Measurements from ENCODE around the gene KNDC1.

The KNDC1 gene

DNA sequence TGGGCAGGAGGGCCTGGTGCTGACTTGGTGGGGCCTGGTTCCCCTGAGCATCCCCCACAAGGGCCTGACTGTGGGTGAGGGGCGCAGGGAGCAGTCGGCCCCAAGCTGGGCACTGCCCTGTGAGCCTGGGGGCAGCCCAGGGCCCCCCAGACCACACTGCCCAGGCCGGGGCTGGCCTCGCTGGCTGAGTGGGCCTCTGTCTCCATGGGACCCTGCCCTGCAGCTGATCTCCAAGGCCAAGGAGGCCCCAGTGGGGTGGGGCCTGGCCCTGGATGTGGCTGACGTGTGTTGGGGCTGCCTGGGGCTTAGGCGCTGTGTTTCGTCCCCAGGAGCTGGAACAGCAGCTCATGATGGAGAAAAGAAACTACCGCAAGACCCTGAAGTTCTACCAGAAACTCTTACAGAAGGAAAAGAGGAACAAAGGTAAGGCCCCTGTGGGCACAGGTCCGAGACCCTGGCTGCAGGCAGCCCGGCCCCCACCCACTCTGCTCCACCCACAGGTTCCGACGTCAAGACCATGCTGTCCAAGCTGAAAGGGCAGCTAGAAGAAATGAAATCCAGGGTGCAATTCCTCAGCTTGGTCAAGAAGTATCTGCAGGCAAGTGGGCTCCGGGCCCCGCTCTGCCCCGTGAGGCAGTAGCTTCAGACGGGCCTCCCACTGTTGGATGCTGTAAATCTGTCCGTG, 46.5 kb downstream of the KNDC1 start:
- no peak for DNase-seq (ENCODE audit: low read depth)

DNA sequence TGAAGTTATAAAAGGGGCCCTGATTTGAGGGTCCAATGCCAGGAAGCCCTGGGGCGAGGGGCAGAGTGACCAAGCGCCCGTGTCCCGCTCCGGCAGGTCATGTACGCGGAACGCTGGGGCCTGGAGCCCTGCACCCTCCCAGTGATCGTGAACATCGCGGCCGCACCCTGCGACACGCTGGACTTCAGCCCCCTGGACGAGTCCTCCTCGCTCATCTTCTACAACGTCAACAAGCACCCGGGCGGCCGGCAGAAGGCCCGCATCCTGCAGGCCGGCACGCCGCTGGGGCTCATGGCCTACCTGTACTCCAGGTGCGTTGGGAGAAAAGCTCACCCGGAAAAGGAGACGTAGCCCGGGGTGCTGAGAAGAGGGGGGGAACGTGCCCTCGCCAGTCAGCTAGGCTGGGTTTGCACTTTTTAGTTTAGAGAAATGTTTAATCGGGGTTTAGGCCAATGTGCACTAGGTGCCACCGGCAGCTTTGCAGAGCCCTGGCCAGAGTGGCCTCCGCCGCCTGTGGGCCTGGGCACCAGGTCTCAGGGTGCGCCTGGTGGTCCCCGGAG, 47.1 kb downstream of the KNDC1 start:
- no peak for DNase-seq (ENCODE audit: low read depth)

- DNase-seq (ENCODE audit: low read depth): no peak
Observed at GRCh38 chr10:133207627-133208026, 47.6 kb downstream of the KNDC1 start.

DNA sequence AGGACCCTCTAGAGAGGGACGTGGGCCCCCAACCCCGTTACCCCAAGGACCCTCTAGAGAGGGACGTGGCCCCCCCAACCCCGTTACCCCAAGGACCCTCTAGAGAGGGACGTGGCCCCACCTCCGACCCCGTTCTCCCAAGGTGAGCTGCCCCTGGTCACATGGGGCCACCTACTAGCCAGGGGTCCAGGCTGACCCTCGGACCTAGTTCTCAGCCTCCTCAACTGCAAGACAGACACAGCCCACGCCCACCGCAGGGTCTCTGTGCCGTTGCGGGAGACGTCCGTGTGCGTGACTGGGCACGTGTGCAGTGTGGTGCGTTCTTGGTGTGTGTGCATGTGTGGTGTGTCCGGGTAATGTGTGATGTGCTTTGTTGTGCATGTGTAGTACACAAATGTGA, 48.4 kb downstream of the KNDC1 start:
- DNase-seq (ENCODE audit: low read depth): no peak

DNA sequence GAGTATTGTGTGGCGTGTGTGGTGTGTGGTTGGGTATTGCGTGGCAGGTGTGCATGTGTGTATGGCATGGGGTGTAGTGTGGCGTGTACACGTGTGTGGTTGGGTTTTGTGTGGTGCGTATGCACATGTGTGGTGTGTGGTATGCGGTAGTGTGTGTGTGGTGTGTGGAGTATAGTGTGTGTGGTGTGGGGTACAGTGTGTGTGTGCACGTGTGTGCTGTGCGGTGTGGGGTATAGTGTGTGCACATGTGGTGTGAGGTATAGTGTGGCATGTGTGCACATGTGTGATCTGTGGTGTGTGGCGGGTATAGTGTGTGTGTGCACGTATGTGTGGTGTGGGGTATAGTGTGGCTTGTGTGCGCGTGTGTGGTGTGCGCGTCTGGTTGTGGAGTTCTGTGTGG, 49.1 kb downstream of the KNDC1 start:
- DNase-seq (ENCODE audit: low read depth): no peak

- no peak for DNase-seq (ENCODE audit: low read depth)
Observed at GRCh38 chr10:133209641-133210040, 49.6 kb downstream of the KNDC1 start.

DNA sequence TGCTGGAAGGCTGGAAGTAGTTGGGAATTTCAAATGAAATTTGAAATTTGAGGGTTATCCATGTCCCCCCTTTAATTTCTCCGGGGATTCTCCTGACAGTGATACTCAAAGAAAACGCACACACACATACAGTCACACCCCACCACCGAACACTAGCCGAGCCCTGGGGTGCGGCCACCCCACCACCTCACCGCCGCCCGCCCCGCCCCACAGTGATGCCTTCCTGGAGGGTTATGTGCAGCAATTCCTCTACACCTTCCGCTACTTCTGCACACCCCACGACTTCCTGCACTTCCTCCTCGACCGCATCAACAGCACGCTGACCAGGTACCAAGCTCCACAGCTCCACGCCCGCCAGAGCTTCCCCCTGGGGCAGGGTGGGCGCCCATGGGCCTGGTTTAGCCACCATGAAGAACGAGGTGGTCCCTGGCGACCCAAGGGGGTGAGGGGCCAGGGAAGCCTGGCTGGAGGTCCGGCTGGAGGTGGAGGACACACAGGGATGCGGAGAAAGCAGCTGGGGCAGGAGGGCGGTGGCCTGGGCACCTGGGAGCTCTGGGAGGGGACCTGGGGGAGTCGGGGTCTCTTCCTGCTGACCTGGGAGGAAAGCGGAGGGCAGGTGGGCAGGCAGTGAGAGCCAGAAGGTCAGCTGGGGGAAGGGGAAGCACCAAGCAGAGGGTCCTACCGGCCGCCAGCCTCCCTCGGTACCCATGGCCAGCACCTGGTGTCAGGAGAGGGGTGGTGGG, 50.5 kb downstream of the KNDC1 start:
- no peak for DNase-seq (ENCODE audit: low read depth)

DNA sequence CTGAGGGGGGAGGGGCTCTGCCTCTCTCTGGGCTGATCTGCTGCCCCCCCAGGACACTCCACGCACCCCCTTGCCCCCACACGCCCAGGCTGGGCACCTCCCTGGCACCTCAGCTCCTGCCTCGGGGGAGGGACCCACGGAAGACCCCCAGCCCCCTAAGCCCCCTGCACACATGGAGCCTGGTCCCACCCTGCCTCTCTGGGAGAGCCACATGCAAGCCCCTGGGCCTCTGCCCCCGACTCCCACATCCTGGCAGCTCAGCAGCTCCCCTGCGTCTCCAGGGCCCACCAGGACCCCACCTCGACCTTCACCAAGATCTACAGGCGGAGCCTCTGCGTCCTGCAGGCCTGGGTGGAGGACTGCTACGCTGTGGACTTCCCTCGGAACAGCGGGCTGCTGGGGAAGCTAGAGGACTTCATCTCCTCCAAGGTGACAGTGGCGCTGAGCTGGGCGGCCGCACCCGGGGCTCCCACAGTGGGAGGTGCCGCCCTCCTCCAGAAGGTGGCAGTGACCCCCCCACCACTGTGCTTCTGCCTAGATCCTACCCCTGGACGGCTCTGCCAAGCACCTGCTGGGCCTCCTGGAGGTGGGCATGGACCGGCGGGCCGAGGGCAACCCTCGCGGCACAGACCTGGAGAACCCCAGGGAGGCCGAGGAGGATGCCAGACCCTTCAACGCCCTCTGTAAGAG, 51.3 kb downstream of the KNDC1 start:
- DNase-seq (ENCODE audit: low read depth): no peak

DNA sequence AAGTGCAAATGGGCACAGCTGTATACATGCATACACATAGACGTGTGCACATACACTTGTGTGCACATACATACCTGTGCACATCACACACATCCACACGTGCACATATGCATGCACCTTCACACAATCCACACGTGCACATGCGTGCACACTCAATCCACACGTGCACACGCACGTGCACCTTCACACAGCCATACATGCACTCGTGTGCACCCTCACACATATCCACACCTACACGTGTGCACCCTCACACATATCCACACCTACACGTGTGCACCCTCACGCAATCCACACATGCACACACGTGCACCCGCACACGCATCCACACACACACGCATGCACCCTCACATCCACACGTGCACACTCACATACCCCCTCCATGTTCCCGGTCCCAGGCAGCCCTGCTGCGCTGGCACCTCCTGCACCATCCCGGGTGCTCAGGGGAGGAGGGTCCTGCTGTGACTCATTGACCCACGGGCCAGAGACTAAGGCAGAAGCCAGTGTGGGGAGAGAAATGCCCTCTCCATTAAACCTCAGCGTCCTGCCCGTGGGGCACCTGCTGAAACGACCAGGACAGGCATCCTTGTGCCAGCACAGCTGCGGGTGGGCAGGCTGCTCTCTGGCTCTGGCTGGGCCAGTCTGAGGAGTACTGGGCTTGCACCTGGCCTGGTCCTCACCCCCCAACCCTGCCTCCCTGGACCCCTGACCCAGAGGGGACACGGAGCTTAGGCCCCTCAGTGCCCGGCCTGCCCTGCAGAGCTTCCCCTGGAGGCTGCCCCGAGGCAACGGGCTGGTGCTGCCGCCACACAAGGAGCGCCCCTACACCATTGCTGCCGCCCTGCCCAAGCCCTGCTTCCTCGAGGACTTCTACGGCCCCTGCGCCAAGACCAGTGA, 52.2 kb downstream of the KNDC1 start:
- DNase-seq (ENCODE audit: low read depth): no peak

- no peak for DNase-seq (ENCODE audit: low read depth)
Observed at GRCh38 chr10:133212853-133213494, 53.0 kb downstream of the KNDC1 start.

DNA sequence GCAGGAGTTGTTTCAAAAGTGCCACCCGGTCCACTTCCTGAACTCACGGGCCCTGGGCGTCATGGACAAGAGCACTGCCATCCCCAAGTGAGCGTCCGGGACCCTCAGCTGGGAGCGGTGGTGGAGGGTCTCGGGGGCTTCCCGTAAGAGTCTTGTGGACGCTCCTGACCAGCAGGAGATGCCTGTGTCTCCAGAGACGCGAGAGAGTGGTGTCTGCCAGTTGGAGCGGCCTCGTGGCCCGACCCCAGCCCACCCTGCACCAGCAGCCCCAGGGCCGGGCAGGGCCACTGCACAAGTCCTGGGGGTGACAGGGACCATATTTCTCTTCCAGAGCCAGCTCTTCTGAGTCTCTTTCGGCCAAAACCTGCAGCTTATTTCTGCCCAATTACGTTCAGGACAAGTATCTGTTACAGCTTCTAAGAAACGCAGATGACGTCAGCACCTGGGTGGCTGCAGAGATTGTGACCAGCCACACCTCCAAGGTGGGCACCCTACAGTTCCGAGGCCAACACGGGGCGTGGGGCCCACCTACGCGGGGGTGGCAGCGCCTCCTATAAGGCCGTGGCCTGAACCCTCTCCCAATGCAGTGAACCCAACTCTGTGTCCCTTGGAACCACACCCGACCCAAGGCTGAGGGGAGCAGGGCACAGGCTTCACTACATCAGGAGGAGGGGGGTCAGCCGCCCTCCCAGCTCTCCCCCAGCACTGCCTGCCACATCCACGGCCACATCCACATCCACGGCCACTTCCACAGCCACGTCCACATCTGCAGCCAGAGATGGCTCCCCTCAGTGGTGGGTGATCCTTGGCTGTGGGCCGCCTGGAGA, 53.8 kb downstream of the KNDC1 start:
- no peak for DNase-seq (ENCODE audit: low read depth)

DNA sequence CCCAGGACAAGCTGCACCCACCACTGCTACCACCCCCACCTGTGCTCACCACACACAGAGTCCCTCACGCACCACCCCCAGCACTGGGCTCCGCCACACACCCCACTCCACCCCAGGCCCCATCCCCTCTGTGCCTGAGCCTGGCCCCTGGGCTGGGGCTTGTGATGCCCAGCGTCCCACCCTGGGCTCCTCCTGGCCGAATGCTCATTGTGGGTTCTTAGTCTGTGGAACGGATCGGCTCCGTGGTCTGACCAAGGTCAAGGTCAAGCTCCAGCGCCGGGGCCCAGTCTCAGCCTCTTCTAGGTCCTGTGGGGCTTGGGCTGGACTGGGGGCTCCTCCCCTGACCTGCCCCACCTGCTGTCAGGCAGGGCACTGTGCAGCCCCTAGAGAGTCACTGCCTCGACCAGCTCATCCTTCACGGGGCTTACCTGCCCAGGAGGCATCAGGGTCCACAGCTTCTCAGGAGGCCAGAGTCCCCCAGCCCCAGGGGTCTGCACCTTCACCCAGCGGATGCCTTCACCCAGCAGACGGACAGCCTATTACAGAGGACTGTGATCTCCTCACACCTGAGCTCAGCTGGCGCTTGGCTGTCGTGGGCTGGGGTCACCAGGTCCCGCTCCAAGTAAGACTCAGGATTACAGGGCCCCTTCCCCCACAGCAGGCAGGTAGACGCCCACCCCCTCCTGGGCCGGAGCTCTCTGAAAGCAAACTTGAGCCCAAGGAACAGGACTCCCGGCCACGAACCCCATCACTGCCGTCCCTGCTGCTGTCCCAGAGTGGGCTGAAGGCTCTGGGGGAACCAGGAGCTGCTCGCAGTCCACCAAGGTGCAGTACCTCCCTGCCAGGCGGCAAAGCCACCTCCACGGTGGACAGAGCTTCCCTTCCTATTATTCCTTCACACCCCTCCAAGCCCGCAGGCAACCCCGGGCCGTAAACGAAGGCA, 54.7 kb downstream of the KNDC1 start:
- no peak for DNase-seq (ENCODE audit: low read depth)

- DNase-seq (ENCODE audit: low read depth): no peak
Observed at GRCh38 chr10:133215586-133215985, 55.6 kb downstream of the KNDC1 start.

DNA sequence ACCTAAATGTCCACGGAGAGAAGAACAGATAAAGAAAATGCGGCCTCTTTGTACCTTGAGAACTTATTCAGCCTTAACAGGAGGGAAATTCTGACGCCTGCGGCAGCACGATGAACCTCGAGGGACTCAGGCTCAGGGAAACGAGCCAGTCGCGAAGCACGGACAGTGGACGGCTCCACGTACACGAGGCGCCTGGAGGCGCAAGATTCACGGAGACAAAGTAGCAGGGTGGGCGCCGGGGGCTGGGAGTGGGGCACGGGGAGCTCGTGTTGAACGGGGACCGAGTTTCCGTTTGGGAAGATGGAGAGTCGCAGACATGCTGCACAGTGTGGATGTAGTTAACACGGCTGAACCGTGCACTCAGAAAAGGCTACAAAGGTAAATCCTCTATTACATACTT, 56.8 kb downstream of the KNDC1 start:
- DNase-seq (ENCODE audit: low read depth): no peak

DNA sequence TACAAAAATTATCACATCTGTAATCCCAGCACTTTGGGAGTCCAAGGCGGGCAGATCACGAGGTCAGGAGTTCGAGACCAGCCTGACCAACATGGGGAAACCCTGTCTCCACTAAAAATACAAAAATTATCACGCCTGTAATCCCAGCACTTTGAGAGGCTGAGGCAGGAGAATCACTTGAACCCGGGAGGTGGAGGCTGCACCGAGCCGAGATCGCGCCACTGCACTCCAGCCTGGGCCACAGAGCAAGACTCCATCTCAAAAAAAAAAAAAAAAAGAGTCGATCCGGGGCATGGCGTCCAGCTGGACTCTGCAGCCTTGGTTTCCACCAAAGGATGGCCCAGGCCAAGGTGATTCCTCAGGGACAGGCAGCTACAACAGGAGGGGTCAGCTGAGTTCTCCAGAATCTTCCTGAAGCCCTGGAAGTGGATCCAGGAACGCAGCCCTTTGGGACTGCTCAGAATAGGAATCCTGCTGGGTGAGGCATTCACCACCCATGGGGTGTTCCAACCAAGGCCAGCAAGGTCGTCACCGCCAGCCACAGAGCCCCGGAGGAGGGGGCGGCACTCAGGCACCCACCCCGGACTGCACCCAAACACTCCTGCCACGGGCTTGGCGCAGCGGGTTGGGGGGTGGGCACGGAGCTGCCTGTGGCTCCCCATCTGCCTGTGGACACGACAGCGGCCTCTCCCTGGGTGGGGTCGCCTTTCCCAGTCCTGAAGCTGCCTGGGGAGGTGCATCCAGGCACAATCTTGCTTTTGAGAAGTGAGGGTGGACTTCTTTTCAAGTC, 58.0 kb downstream of the KNDC1 start:
- DNase-seq (ENCODE audit: low read depth): no peak

DNA sequence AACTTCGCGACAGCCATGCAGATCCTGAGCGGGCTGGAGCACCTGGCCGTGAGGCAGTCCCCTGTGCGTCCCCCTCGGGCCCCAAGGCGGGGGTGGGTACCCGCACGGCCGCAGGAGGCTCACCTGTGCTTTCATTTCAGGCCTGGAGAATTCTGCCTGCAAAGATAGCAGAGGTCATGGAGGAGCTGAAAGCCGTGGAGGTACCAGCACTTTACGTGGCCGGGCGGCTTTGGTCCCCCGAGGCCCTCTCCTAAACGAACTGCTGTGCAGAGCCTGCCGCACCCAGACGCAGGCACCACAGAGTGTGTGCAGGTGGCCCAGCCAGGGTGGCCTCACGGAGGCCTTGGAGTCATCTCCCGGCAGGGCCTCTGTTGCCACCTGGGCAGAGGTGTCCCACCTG, 58.9 kb downstream of the KNDC1 start:
- no peak for DNase-seq (ENCODE audit: low read depth)

GRCh38 chr10:133219782-133220181, 59.8 kb downstream of the KNDC1 start:
- DNase-seq (ENCODE audit: low read depth): no peak

GRCh38 chr10:133221331-133221730, 61.3 kb downstream of the KNDC1 start:
- no peak for DNase-seq (ENCODE audit: low read depth)

All from ELR (cell line).